GM12878 (cell line): ENCODE data around the gene TBKBP1. TPM values are rescaled to one million over a fixed set of nuclear protein-coding genes. Genes with fewer than 3 reads are reported as not detected.

Experiments used
- CHD2 ChIP-seq: IDR thresholded peaks from 2 replicates; pipeline ENCODE4 v1.6.1; 2011; ENCODE audit warnings: low read depth, low read length, improper control_type of control experiment, borderline replicate concordance
- HDGF ChIP-seq: fragments of 450-650 bp; IDR thresholded peaks from 2 replicates; pipeline ENCODE4 v1.6.1; 2016; ENCODE audit warnings: antibody characterized with exemption
- IRF3 ChIP-seq: fragments of 450-650 bp; IDR thresholded peaks from 2 replicates; pipeline ENCODE4 v1.6.1; 2014; ENCODE audit warnings: mild to moderate bottlenecking
- JUNB ChIP-seq: IDR thresholded peaks from 2 replicates; pipeline ENCODE4 v1.6.1; 2016; ENCODE audit warnings: antibody characterized with exemption, mild to moderate bottlenecking
- KDM1A ChIP-seq: fragments of 200-600 bp; sonication (generic); IDR thresholded peaks from 2 replicates; pipeline ENCODE4 v1.6.1; 2016; ENCODE audit warnings: borderline replicate concordance
- MEF2B ChIP-seq: fragments of 450-650 bp; IDR thresholded peaks from 2 replicates; pipeline ENCODE4 v1.6.1; 2018; ENCODE audit warnings: mild to moderate bottlenecking, moderate library complexity; ENCODE audit not compliant: partially characterized antibody, poor library complexity, severe bottlenecking
- NBN ChIP-seq: fragments of 450-650 bp; IDR thresholded peaks from 2 replicates; pipeline ENCODE4 v1.6.1; 2016
- NKRF ChIP-seq: fragments of 450-650 bp; conservative IDR thresholded peaks from 2 replicates; pipeline ENCODE4 v1.6.1; 2017; ENCODE audit warnings: mild to moderate bottlenecking, moderate library complexity
- POU2F2 ChIP-seq: IDR thresholded peaks from 3 replicates; pipeline ENCODE4 v1.6.1; 2011; ENCODE audit warnings: low read depth, mild to moderate bottlenecking, low read length, borderline replicate concordance
- RBBP5 ChIP-seq: fragments of 200-600 bp; sonication (generic); conservative IDR thresholded peaks from 2 replicates; pipeline ENCODE4 v1.6.1; 2016
- SMAD5 ChIP-seq: IDR thresholded peaks from 2 replicates; pipeline ENCODE4 v1.6.1; 2016; ENCODE audit warnings: antibody characterized with exemption, low read depth
- STAT1 ChIP-seq: fragments of 450-650 bp; conservative IDR thresholded peaks from 2 replicates; pipeline ENCODE4 v1.6.1; 2014; ENCODE audit warnings: antibody characterized with exemption, mild to moderate bottlenecking
- STAT3 ChIP-seq: IDR thresholded peaks from 2 replicates; pipeline ENCODE4 v1.6.1; 2011; ENCODE audit warnings: low read depth, low read length, improper control_type of control experiment
- TCF12 ChIP-seq: IDR thresholded peaks from 2 replicates; pipeline ENCODE4 v1.6.1; 2011; ENCODE audit warnings: low read depth, mild to moderate bottlenecking, low read length
- ZBTB33 ChIP-seq: fragments of 450-650 bp; IDR thresholded peaks from 2 replicates; pipeline ENCODE4 v1.6.1; 2017; ENCODE audit warnings: mild to moderate bottlenecking
- ZNF274 ChIP-seq: IDR thresholded peaks from one replicate; pipeline ENCODE4 v1.8.0; 2011; ENCODE audit not compliant: insufficient read length, insufficient read depth
- ZNF687 ChIP-seq: fragments of 450-650 bp; IDR thresholded peaks from 2 replicates; pipeline ENCODE4 v1.6.1; 2017; ENCODE audit warnings: mild to moderate bottlenecking, moderate library complexity
- polyA plus RNA-seq, 11 experiments: library from polyadenylated mRNA; depleted of rRNA in 4 of 11; unstranded in 6 of 11; stranded (reverse) in 5 of 11; fragments of >200 nt; fragmentation: Nextera tagmentation in 4 of 11; fragmentation: Illumina TruSeq in 1 of 11; extraction: Ambion mirVana in 4 of 11; extraction: Trizol in 1 of 11; gene quantifications; 1 replicate in 1 of 11; 2 replicates in 10 of 11; pipeline versions ENCODE4 v1.2.1 to v1.2.3, GENCODE V29; 2011 to 2016; ENCODE audit warnings: inconsistent platforms in 2 of 11, missing spikeins in 2 of 11, low read depth in 1 of 11
- total RNA-seq, 4 experiments: library from RNA; depleted of rRNA in 3 of 4; stranded (reverse); fragments of >200 nt in 3 of 4; fragmentation: Illumina TruSeq in 1 of 4; extraction: Trizol in 1 of 4; gene quantifications; 2 replicates each; pipeline versions ENCODE4 v1.2.1 to v1.2.3, GENCODE V29; 2013 to 2021
- TF ChIP-seq, protein P1 (sequence below): fragments of 450-650 bp; IDR thresholded peaks from 2 replicates; pipeline ENCODE4 v1.6.1; 2016; ENCODE audit warnings: mild to moderate bottlenecking
- TF ChIP-seq, protein P2 (sequence below): IDR thresholded peaks from 2 replicates; pipeline ENCODE4 v1.6.1; 2012; ENCODE audit warnings: low read depth, low read length, improper control_type of control experiment

The TBKBP1 gene
- total and polyA plus RNA-seq, 10 of the 15 experiments (the other 5 are each of a cell fraction or from before 2014, with no cell fraction given): 0.11 to 2.7 (median 0.74) TPM; not detected in 3

- TF ChIP-seq ZNF687: no peak
- no peak for TF ChIP-seq KDM1A
- TF ChIP-seq SMAD5: no peak
- no peak for TF ChIP-seq JUNB
- TF ChIP-seq, protein P1, sequence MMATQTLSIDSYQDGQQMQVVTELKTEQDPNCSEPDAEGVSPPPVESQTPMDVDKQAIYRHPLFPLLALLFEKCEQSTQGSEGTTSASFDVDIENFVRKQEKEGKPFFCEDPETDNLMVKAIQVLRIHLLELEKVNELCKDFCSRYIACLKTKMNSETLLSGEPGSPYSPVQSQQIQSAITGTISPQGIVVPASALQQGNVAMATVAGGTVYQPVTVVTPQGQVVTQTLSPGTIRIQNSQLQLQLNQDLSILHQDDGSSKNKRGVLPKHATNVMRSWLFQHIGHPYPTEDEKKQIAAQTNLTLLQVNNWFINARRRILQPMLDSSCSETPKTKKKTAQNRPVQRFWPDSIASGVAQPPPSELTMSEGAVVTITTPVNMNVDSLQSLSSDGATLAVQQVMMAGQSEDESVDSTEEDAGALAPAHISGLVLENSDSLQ: peak; percentile 24; the same call in 1 of the 2 replicates
- TF ChIP-seq STAT1: no peak
- no peak for TF ChIP-seq ZBTB33
- no peak for TF ChIP-seq ZNF274
- TF ChIP-seq RBBP5: no peak
- TF ChIP-seq STAT3: no peak
- no peak for TF ChIP-seq NKRF
- 0 out of 2 replicates have a peak, but pooled peaks have one; percentile 3 for TF ChIP-seq TCF12
- peak; percentile 91 for TF ChIP-seq MEF2B
- TF ChIP-seq IRF3: no peak
- TF ChIP-seq NBN: no peak
- peak; percentile 59; the same call in 1 of the 2 replicates for TF ChIP-seq CHD2
- TF ChIP-seq, protein P2, sequence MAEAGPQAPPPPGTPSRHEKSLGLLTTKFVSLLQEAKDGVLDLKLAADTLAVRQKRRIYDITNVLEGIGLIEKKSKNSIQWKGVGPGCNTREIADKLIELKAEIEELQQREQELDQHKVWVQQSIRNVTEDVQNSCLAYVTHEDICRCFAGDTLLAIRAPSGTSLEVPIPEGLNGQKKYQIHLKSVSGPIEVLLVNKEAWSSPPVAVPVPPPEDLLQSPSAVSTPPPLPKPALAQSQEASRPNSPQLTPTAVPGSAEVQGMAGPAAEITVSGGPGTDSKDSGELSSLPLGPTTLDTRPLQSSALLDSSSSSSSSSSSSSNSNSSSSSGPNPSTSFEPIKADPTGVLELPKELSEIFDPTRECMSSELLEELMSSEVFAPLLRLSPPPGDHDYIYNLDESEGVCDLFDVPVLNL: no peak
- peak; percentile 96; the same call in 2 of the 3 replicates for TF ChIP-seq POU2F2
- peak; percentile 80; the same call in 1 of the 2 replicates for TF ChIP-seq HDGF
These were observed 20.9 kb downstream of the TBKBP1 start (continued) for GRCh38 chr17:47714773-47715396.
